IPS-15b (cell line): ENCODE results near the gene MBD3L1.

Source experiments
- H3K27me3 ChIP-seq: one replicate; pipeline ENCODE4 v1.6.1; 2013; ENCODE audit warnings: low read length; ENCODE audit not compliant: control insufficient read depth, insufficient read depth
- H3K36me3 ChIP-seq: one replicate; pipeline ENCODE4 v1.6.1; 2013; ENCODE audit warnings: low read length; ENCODE audit not compliant: control insufficient read depth, insufficient read depth
- H3K4me1 ChIP-seq: one replicate; pipeline ENCODE4 v1.6.1; 2013; ENCODE audit warnings: mild to moderate bottlenecking, low read length; ENCODE audit not compliant: control insufficient read depth, insufficient read depth
- H3K4me3 ChIP-seq: one replicate; pipeline ENCODE4 v1.5.1; 2013; ENCODE audit warnings: low read depth, low read length
- H3K9ac ChIP-seq: one replicate; pipeline ENCODE4 v1.6.1; 2013; ENCODE audit warnings: low read depth, mild to moderate bottlenecking, low read length
- H3K9me3 ChIP-seq: one replicate; pipeline ENCODE4 v1.6.1; 2013; ENCODE audit warnings: mild to moderate bottlenecking, low read length; ENCODE audit not compliant: control insufficient read depth, insufficient read depth

MBD3L1 gene

DNA sequence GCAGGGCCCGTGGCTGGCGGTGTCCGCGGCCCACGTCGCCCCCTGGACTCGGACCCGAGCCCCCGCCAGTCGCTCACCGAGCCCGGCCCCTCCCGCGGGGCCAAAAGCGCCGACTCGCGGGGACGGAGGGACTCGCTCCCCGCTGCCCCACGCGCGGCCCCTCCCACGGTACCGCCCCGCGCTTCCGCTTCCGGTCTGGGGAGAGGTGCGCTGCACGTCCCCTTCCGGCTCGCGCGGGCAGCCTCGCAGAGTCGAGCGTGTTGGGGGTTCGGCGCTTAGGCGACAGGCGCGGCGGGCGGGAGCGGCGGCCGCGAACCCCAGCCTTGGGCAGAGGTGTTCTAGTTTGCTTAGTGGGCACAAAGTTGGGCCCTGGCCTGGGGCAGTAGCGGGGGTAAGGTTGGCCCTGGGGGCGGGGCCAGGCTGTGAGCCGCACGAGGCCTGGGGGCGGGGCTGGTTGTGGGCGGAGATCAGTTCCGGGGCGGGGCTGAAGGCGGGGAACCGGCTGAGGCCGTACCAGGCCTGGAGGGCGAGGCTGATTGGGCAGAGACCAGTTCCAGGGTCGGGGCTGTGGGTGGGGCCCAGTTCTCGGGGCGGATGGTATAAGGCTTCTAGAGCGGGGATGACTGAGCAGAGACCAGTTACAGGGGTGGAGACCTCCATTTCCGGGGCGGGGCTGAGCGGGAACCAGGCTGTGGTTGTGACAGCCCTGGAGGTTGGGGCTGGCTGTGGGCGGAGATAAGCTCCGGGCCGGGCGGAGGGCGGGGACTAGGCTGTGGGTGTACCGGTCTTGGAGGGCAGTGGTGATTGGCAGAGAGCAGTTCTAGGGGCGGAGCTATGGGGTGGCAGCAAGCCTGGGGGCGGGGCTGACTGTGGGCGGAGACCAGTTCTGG, at the start of gene MBD3L1, which contains the start of gene ZNF558:
Gene MBD3L1, plus strand, starts transcription at position 246 of the 890 bp plus-strand sequence. CDS start 10,302 bp downstream, outside the sequence.
Gene ZNF558, minus strand, starts transcription at position 173 of the 890 bp plus-strand sequence. CDS start 9,645 bp downstream, outside the sequence.
- H3K4me3 ChIP-seq: peak within 1 kb of the TSS; percentile 53
- H3K9ac ChIP-seq: no peak within 1 kb of the TSS
- no peaks in the 10 kb centered on the region for H3K36me3 ChIP-seq
- no peaks in the 10 kb centered on the region for H3K27me3 ChIP-seq
- no peaks in the 10 kb centered on the region for H3K9me3 ChIP-seq
- no peaks in the 10 kb centered on the region for H3K4me1 ChIP-seq

GRCh38 chr19:8794823-8795222, 37.4 kb upstream of the MBD3L1 start:
- Histone ChIP-seq H3K4me3 (no peak overlapping the region), H3K9ac (no peak overlapping the region), H3K9me3 (peaks cover 2% of the 10 kb centered on the region), H3K27me3 (no peaks in the 10 kb centered on the region), H3K4me1 (no peaks in the 10 kb centered on the region), H3K36me3 (no peaks in the 10 kb centered on the region)

- H3K36me3 ChIP-seq: peaks cover 5% of the 10 kb centered on the region
- H3K27me3 ChIP-seq: no peaks in the 10 kb centered on the region
- H3K9ac ChIP-seq: no peak overlapping the region
- no peak overlapping the region for H3K4me3 ChIP-seq
- peaks cover 23% of the 10 kb centered on the region for H3K9me3 ChIP-seq
- no peaks in the 10 kb centered on the region for H3K4me1 ChIP-seq
These were observed 25.5 kb upstream of the MBD3L1 start for GRCh38 chr19:8806661-8807060.

DNA sequence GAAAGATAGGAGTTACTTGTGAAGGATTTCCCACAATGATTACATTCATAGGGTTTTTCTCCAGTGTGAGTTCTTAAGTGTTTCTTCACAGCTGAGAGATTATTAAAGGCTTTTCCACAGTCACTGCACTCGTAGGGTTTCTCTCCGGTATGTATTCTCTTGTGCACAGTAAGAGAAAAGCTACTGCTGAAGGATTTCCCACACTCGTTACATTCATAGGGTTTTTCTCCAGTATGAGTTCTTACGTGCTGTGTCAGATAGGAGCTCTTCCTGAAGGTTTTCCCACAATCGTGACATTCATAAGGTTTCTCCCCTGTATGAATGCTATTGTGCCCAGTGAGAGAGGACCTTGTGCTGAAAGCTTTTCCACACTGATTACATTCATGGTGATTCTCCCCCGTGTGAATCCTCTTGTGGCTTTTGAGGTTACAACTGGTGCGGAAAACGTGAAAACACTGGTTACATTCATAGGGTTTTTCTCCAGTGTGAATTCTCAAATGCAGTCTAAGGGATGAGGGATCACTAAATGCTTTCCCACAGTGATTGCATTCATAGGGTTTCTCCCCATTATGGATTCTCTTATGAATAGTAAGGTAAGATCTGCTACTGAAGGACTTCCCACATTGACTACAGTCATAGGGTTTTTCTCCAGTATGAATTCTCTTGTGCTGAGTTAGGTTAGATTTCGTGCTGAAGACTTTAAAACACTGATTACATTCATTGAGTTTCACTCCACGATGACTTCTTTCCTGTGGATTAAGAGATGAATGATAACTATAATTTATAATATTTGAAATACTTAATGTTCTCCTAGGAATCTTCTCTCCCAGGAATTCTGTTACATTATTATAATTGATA, 20.6 kb upstream of the MBD3L1 start:
- no peak overlapping the region for H3K9ac ChIP-seq
- peaks cover 48% of the 10 kb centered on the region for H3K9me3 ChIP-seq
- H3K27me3 ChIP-seq: no peaks in the 10 kb centered on the region
- no peak overlapping the region for H3K4me3 ChIP-seq
- no peaks in the 10 kb centered on the region for H3K4me1 ChIP-seq
- peaks cover 12% of the 10 kb centered on the region for H3K36me3 ChIP-seq

DNA sequence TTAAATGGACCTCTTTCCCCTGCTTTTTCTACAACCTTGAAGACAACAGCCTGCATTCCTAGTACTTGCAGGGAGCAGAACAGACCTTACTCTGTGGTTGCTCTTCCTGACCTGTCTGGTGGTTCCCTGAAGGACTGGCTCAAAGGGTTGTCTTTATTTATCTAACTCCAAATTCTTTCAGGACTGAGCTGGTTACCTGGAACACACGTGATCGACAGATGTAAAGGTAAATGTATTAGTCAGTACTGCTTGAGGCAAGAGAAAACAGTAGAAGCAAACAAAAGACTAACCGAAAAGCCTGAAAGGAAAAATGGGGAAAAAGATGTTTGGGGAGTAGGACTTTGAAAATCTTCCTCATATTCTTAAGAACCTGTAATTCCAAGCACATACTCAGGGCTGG, 18.0 kb upstream of the MBD3L1 start:
- Histone ChIP-seq H3K4me3 (no peak overlapping the region), H3K36me3 (peaks cover 12% of the 10 kb centered on the region), H3K27me3 (no peaks in the 10 kb centered on the region), H3K9ac (no peak overlapping the region), H3K9me3 (peaks cover 43% of the 10 kb centered on the region), H3K4me1 (no peaks in the 10 kb centered on the region)

- Histone ChIP-seq H3K4me3 (no peak overlapping the region), H3K9ac (no peak overlapping the region), H3K9me3 (peaks cover 37% of the 10 kb centered on the region), H3K27me3 (no peaks in the 10 kb centered on the region), H3K4me1 (no peaks in the 10 kb centered on the region), H3K36me3 (peaks cover 14% of the 10 kb centered on the region)
These were observed 16.4 kb upstream of the MBD3L1 start for GRCh38 chr19:8815780-8816179.

- peaks cover 16% of the 10 kb centered on the region for H3K36me3 ChIP-seq
- H3K27me3 ChIP-seq: no peaks in the 10 kb centered on the region
- H3K4me3 ChIP-seq: no peak overlapping the region
- no peaks in the 10 kb centered on the region for H3K4me1 ChIP-seq
- H3K9ac ChIP-seq: no peak overlapping the region
- H3K9me3 ChIP-seq: peaks cover 11% of the 10 kb centered on the region
These were observed 11.9 kb upstream of the MBD3L1 start for GRCh38 chr19:8820234-8820633.

- Histone ChIP-seq H3K27me3 (no peaks in the 10 kb centered on the region), H3K36me3 (peaks cover 12% of the 10 kb centered on the region), H3K4me1 (no peaks in the 10 kb centered on the region), H3K4me3 (no peak overlapping the region), H3K9ac (no peak overlapping the region), H3K9me3 (peaks cover 4% of the 10 kb centered on the region)
These were observed 10.4 kb upstream of the MBD3L1 start for GRCh38 chr19:8821748-8822241.

- Histone ChIP-seq H3K36me3 (peaks cover 10% of the 10 kb centered on the region), H3K4me3 (no peak overlapping the region), H3K27me3 (no peaks in the 10 kb centered on the region), H3K4me1 (no peaks in the 10 kb centered on the region), H3K9ac (no peak overlapping the region), H3K9me3 (no peaks in the 10 kb centered on the region)
These were observed 5.8 kb upstream of the MBD3L1 start for GRCh38 chr19:8826371-8826770.

DNA sequence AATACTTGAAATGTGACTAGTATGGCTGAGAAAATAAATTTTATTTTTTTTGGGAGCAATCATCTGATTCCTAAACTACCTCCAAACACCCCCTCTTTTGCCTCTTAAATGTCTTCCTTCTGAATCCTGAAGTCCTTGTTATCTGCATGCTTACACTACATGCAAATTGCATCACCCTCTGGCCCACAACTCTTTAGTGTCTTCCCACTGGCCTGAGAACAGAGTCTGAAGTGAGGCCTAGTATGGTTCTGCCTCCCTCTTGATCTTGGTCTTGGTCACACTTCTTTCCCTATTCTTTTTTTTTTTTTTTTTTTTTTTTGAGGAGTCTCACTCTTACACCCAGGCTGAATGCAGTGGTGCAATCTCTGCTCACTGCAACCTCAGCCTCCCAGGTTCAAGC, 4.9 kb upstream of the MBD3L1 start:
- Histone ChIP-seq H3K9ac (no peak overlapping the region), H3K27me3 (no peaks in the 10 kb centered on the region), H3K9me3 (no peaks in the 10 kb centered on the region), H3K36me3 (peaks cover 7% of the 10 kb centered on the region), H3K4me1 (no peaks in the 10 kb centered on the region), H3K4me3 (no peak overlapping the region)

DNA sequence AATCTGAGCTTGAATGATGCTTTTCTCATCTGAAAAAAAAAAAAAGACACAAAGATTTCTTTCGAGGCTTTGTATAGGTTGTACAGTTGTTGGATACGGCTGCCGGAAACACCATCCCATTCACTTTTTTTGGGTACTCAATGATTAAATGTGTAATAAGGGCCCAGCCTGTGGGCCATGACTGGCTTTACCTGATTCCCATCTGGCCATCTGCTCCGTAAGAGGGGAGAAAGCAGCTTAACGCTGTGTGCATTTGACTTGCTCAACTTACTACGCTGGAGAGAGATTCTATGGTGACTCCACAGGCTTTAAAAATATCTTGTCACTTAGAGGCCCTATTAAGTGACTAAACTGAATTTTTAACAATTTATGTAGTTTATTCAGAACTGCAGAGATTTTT, 804 bp upstream of the MBD3L1 start:
- Histone ChIP-seq H3K36me3 (no peaks in the 10 kb centered on the region), H3K4me1 (no peaks in the 10 kb centered on the region), H3K9ac (no peak overlapping the region), H3K4me3 (no peak overlapping the region), H3K27me3 (no peaks in the 10 kb centered on the region), H3K9me3 (no peaks in the 10 kb centered on the region)
